GM19239 (cell line): ENCODE measurements around the gene GPR68.
"Not testable (repeated sequence)": the region's sequence is repeated elsewhere in the genome, so short reads cannot be mapped to it uniquely, and the experiment has no call there.

Source experiments
- DNase-seq: peaks from one replicate; pipeline ENCODE4 v3.0.0; 2011; ENCODE audit warnings: low spot score; ENCODE audit not compliant: insufficient read length
- FAIRE-seq: peaks from 2 replicates; lab custom pipeline; 2011; peaks lifted over from hg19 to GRCh38; lab: Jason Lieb, UNC

The GPR68 gene

GRCh38 chr14:91273273-91273884 is 28.9 kb upstream of the GPR68 start:
- DNase-seq = no peak
- FAIRE-seq = no peak

DNA sequence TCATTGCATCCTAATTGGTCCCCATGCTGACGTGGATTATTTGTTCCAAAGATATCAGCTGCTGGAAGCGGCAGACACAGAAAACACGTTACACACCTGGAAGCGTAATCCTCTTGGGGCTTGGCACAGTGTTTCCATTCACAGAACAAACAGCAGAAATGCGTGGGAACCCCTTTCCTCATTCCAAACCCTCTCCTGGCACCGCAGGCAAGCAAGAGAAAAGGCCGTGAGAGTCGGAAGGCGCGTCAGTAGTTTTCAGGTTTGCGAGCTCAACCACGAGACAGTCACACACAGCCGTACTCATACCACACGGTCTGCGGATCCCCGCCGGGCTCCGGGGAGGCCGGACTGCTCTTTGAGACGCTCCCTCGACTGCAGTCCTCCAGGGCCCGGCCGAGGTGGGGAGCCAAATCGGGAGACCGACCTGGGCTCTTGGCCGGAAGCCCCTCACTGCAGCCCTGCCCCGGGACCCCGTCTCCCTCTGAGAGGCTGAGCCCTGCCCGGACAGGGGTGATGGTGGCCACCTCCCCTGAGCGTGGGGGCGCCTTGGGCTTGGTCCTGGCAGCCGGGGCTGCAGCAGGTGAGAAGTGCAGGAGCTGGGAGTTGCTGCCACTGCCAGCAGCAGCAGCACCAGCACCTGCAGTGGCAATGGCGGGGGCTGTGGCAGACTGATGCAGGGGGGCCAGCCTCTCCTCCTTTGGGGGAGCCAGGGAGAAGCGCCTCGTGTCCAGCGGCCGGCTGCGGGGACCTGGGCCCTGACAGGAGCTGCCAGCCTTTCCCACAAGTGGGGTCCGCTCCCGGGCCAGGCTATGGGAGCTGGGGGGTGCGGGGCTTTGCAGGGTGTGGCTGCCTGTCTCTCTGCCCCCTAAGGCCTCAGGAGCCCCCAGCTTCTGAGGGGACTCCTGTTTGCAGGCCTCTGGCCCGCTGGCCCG is 28.1 kb upstream of the GPR68 start:
- DNase-seq = no peak
- FAIRE-seq = no peak

GRCh38 chr14:91271639-91272038 is 27.1 kb upstream of the GPR68 start:
- no peak for FAIRE-seq

DNA sequence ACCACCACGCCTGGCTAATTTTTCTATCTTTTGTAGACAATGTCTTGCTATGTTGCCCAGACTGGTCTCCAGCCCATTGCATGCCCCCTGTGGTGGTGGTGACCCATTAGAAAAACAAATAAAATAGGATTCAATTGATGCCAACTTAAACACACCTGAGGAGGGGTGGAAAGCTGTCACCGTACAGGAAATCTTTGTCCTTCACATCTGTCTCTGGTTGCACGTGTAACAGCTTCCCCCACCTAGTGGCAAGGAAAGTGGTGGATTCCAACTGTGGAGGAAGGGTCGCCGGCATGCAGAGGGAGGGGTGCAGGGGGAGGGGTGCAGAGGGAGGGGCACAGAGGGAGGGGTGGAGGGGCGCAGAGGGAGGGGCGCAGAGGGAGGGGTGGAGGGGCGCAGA is 26.1 kb upstream of the GPR68 start:
- FAIRE-seq (no peak), DNase-seq (no peak)

More at GRCh38 chr14:91271639-91272038, 27.1 kb upstream of the GPR68 start:
- no peak for DNase-seq

GRCh38 chr14:91270188-91270587 is 25.7 kb upstream of the GPR68 start:
- DNase-seq = no peak
- FAIRE-seq = no peak

DNA sequence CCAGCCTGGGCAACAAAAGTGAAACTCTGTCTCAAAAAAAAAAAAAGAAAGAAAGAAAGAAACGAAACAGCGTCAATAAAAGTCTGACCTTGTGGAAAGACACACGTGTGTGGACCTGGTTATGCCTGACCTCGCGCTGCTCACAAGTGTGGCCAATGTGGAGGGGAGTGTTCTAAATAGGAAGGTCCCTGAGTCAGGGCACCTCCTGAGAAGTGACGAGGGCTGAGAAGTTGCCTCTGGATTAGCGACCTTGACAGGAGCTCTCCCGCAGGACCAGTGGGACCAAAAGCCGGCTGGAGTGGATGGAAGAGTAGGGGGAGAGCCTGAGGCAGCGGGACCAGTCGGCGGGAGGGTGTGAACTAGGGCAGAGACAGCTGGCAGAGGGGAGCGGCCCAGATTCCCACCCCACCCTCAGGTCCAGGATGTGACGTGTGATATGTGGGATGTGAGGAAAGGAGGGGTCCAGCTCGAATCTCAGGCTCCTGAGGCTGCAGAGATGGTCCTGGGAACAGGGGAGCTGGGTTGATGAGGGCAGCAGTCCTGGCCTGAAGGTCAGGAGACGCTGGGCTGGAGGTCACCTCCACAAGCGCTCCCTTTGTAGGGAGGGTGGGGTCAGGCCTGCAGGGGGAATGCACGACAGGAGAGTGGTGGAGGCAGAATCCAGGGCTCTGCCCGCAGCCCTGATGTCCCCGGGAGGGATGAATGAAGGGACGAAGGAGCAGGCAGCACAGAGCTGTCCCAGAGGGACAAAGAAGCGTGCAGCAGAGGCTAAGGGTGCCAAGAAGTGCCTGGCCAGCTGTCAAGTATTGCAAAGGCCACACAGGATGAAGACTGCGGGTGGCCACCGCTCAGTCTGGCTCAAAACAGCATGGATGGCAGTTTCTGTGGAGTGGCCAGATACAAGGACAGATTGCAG is 24.8 kb upstream of the GPR68 start:
- FAIRE-seq (no peak), DNase-seq (no peak)

- no peak for DNase-seq
- FAIRE-seq = no peak
Measured at GRCh38 chr14:91267965-91268437, 23.5 kb upstream of the GPR68 start.

DNA sequence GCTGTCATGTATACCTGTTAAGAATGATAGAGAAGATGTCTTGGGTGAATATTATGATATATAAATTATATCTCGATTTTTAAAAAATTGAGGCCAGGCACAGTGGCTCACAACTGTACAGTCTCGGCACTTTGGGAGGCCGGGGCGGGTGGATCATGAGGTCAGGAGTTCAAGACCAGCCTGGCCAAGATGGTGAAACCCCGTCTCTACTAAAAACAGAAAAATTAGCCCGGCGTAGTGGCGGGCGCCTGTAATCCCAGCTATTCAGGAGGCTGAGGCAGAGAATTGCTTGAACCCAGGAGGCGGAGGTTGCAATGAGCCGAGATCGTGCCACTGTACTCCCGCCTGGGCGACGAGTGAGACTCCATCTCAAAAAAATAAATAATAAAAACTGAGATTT is 21.8 kb upstream of the GPR68 start:
- FAIRE-seq = not testable (repeated sequence)

DNA sequence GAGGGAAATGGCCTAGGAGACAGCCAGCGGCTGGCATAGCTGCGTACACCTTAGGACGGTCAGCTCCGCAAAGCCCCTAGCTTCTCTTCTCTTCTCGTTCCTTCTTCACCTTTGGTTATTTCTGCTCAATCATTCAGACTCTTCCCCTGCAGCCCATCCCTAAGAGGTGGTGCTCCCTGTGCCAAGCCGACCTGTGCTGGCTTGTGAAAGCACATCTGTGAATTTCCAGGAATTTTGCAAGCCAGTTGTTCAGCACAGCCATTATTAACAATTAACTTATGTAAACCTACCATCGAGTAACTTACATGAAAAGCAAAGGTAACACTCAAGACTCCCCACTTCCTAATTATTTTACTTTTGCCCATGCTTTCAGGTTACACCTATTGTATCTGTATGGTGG is 20.9 kb upstream of the GPR68 start:
- no peak for FAIRE-seq
- DNase-seq = no peak

More for the DNA sequence above, 21.8 kb upstream of the GPR68 start:
- not testable (repeated sequence) for DNase-seq

- DNase-seq = no peak
- no peak for FAIRE-seq
Measured at GRCh38 chr14:91264151-91265150, 19.9 kb upstream of the GPR68 start.

DNA sequence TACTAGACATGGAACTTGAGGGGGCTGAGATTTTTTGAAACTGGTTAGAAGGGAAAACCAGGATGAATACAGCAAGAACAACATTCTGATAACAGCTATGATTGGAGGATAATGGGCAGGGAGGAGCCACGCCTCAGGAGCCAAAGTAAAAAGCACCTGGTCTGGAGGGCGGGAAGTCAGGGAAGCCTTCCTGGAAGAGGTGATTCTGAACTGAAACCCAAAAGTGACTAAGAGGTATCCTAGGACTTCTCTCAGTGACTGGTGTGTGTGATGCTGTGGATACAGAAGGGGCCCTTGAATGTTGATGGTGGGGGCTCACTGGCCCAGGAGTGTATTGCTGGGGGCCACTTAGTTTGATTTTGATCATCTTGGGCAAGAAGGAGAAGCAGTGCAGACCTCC is 18.8 kb upstream of the GPR68 start:
- FAIRE-seq (no peak), DNase-seq (no peak)

GRCh38 chr14:91261986-91262549 is 17.6 kb upstream of the GPR68 start:
- DNase-seq (no peak), FAIRE-seq (no peak)

GRCh38 chr14:91261115-91261514 is 16.6 kb upstream of the GPR68 start:
- DNase-seq = no peak
- FAIRE-seq = no peak

GRCh38 chr14:91258876-91259275 is 14.4 kb upstream of the GPR68 start:
- DNase-seq = no peak
- no peak for FAIRE-seq

GRCh38 chr14:91258011-91258618 is 13.6 kb upstream of the GPR68 start:
- DNase-seq (no peak), FAIRE-seq (no peak)

DNA sequence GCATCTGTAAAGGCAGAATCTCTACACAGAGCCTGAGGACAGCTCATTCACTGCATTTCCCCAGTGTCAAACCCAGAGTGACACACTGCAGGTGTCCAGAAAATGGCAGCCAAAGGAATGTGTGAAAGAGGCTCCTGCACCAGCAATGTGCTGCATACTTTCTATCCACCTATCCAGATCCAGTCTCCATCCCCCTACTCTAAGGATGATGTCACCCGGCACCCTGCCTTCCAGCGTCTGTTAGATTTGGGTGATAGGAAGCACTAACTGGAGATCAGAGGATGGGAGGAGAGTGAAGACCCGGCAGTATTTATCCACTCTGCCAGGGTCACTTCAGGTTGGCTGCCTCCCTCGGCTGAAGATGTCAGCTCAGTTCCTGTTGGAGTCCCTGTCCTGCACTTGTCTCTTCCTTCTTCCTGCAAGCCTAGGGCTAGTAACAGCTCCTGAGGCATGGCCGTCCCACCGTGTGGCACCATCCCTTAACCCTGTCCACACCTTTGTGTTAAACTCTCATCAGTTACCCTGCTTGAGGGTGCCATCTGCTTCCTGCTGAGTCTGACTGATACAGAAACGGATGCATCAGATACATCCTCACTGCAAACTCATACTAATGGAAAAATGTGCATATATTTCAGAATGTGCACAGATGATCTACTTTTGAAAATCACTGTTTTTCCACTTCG is 13.0 kb upstream of the GPR68 start:
- FAIRE-seq = peak; percentile 18

DNA sequence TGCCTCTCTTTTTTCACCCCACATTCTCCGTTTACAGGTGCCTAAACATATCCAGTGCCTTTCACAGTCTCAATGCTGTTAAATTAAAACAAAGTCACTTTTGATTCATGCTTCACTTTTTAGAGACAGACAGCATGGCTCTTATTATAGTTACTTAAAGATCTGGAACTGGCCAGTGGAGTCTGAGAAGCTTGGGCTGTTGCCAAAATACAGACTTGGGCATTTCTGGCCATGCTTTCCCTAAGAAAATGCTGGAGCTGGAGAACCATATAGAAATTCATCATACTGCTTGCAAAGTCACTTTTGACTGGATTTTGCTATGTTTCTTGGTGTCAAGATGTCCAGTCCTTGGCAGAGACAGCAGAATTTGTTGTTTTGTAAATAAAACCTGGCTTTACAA is 12.2 kb upstream of the GPR68 start:
- DNase-seq = no peak
- no peak for FAIRE-seq

More for the DNA sequence above, 13.0 kb upstream of the GPR68 start:
- no peak for DNase-seq
